Stimulated activated CD8-positive, alpha-beta memory T cell treated with anti-CD3 and anti-CD28 coated beads, Interleukin-2, amount 100 ng/mL, for 48 hours (primary cell): ENCODE data around the gene FBXW8.

Source experiments
- DNase-seq, 2 donors: peaks; one replicate each; pipeline ENCODE4 v3.0.0-alpha.2; 2020; ENCODE audit warnings: low read depth in 2 of 2

The FBXW8 gene

DNA sequence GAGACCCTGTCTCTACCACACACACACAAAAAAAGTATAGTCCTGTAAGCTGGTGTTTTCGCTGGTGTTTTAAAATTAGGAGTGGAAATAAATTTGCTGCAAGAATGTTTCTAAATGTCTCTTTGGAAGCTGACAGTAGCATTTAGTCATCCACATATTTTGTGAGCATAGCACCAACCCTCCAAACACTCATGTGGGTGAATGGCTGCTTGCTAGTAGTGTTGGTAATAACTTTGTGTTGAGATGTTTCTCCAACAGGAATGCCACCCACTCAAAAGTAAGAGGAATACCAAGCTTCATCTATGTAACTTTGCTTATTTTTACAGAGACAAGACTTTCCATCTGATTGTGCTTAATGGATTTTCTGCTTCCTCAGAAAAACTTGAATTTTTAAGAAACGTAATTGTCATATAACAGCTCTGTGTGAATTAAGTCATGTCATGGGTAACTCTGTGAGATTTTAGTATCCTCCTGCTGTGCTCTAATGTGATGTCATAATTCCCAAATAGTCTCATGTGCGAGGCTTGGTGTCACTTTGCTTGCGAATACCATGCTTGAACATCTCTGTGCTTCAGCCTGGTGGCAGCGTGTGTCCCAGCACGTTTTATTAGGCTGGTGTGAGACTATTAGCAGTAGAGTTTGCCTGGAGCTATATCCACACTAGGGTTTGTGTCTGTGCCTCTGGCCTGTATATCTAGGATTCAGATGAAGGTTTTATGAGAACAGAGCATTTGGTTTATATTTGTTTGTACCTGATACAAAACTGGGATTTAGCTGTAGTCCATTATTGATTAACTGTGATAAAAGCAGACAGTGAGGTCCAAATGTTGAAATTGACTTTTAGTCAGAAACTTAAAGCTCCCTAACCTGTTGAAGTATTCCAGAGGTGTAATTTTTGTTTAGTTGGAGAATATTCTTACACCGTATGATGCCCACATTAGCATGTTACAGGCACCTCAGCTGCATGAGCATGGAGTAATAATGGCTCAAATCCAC is 80.5 kb downstream of the FBXW8 start:
- DNase-seq = no peak

DNA sequence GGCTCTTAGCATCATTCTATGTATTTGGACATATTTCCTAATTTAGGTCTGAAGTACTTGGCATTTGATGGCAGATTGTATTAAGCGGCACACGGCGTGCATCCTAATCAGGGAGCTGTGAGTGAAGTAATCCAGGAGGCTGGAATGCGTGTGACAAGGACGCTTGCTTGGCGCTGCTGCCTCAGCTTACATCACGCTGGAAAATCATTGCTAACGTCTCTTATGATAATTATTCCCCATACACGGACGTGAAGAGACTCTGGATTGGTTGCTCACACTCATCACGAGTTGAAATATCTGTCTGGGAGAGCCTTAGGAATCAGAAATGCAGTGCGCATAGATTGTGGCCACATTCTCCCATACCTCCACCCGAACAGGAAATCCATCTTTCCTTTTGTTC is 85.3 kb downstream of the FBXW8 start:
- no peak for DNase-seq

DNA sequence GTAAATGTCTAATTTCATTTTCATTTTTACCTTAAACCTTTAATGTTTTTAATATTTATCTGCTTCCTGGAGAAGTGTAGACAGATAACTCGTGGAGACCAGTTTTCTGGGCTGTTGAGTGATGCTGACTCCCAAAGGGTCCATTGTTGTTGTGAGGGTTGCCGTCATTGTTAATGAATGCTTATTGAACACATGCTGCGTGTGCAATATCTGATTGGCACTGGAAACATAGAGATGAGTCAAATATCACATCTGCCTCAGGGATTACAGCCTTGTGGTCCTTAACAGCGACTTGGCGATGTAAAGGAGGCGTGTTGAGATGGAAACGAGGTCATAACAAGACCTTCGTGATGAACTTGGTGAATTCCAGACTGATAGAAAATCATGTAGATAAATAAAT is 85.9 kb downstream of the FBXW8 start:
- DNase-seq = no peak

DNA sequence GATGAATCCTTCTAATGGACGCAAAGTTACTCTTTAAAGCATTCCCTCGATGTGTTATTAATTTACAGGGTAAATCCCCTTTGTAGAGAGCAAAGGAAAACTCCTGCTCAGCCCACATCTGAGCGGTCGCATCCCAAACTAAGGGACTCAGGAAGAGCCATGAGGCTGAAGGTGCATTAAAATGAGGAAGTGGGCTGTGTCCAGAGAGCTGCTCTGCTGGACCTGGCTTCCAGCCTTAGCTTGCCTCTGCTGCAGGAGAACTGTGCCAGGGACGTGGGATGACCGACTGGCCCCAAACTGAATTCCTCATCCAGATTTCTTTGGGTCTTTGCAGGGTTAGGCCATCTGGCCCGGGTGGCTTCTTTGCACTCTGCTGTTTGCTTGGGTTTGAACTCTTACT is 88.3 kb downstream of the FBXW8 start:
- no peak for DNase-seq

DNA sequence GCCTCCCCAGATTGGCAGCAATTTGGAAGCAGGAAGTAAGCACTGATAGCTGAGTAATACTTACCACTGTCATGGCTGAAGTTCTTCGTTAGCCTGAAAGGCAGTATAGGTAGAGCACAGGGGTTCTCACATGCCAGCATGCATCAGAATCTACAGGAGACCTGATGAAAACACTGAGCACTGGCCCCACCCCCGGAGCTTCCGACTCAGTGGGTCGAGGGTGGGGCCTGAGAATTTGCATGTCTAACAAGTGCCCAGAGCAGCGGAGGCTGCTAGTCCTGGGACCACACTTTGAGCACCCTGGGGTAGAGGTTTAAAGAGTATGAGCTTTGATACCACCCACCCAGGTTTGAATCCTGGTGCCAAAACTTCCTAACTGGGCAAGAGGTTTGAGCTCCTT is 89.6 kb downstream of the FBXW8 start:
- no peak for DNase-seq

DNA sequence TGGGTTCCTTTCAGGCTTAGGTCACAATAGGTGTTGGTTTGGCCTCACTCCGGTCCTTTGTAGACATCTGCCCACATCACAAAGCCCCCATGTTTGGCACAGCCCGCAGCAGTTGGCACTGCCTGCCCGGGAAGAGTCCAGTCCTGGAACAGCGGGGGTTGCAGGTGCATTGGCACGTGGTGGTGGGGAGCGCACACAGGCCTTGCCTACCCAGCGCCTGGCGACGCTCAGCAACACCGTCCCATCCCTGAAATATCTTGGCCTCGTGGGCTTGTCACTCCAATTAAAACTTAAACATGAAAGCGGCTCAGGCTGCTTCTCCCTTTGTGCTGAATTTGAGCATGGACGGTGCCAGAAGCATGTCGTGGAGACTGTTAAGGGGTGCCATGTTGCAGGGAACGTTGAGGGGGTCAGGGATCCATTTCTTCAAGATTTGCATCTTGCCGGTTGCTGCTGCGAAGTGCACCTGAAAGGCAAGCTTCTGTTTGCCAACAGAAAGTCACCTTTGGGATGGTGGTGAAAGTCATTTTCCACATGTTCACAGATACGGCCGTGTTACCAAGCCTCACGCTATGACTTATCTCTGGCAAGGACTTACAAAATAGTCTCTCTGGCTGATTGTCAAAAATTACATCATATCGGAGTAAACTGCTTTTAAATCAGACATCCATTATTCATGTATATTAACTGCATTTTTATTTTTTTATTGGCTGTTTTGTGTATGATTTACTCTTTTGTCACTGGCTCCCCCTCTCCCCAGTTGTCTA is 91.5 kb downstream of the FBXW8 start:
- no peak for DNase-seq

DNA sequence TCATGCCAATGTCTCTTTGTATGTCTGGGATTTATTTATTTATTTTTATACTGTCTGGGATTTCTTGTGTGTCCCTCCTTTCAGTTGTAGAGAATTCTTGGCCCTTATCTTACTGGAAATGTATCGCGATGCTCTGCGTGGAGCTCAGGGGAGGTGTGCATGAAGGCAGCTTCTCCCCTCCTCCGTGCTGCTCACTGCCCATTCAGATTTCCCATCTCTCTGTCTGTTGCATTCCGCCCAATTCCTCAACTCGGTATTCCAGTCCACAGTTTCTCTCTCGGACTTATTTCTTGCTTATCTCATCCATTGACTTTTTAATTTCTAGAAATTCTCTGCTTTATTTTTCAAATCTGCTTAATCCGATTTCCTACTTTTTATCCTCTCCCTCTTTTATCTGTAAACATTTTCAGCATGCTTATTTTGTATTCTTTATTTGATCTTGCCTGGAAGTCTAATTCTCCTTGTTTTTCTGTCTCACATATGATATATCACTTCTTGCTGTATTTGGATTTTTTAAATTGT is 93.2 kb downstream of the FBXW8 start:
- DNase-seq = no peak

DNA sequence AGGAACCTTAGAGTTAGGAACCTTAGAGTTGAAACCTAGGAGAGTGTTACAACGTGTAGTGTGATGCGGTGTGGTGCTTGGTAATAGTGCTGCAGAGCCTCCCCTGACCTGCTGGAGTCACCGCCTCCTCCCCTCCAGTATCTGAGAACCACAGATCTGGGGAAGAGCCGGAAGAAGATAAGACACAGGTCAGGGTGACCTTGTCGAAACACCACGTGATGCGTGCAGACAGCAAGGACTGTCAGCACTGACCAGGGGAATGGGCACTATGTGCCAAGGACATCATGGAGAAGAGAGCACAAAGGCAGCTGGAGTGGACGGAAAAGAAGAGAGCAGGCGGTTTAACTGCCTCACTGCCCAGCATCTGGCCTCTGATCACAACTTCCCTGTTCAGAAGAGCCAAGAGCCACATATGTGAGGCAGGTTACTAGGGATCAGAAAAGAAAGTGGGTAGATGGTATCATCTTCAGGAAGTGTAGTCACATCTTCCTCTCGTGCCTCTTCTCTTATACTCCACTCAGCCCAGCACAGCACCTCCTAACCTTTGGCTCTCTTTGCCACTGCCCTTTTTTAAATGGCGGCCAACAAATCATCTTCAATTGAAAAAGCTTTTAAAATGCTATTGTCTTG is 94.8 kb downstream of the FBXW8 start:
- DNase-seq = no peak

DNA sequence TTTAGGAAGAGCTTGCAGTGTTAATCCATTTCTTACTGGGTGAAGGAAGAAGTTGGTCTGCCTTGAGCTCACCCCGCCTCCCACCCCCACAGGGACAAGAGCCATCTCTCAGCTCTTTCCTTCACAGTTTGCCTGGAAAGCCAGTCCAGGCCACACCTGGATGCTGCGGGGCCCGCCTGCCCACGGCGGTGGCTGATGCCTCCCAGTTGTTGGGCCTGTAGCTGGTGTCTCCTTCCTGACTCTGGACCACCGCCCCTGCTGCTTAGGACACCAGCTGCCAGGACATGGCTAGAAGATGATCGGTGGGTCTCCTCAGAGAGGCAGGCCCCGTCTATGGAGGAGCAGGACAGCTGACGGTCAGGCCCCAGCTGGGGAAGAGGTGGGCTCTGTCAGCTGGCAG is 95.6 kb downstream of the FBXW8 start:
- no peak for DNase-seq

DNA sequence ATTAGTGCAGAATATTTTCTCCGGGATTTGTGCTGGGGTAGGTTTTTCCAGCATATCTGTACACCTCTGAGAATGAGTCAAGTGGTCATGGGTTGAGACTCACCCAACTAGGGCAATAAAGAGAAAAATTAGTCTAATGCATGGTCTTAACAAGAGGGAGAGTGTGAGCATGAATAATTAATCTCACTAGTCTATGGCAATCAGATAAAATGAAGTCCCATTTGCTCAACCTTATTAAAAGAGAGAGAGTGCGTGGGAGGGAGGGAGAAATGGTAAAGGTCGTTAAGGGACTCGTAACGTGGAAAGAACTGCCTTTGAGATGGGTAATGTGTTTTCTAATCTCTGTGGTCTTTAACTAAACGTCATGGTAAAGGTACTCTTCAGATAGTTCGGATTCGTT is 96.8 kb downstream of the FBXW8 start:
- DNase-seq = no peak

DNA sequence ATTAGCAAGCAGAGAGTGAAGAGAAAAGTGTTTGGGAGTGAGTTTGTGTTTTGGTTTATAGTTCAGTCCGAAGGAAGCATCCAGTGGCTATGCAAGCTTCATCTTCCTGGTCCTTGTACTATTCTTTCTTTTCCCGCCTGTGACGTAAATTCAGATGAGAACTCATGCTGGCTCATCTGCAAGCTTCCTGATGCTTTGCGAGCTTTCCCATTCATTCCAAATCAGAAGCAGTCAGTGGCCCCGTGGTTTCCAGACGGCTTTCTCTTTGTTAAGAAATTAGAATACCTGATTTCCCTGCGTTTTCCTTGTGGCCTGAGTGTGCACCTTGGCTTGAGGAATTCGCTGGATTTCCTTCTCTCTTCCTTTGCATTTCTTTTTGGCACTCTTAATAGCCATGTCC is 99.0 kb downstream of the FBXW8 start:
- DNase-seq = no peak

DNA sequence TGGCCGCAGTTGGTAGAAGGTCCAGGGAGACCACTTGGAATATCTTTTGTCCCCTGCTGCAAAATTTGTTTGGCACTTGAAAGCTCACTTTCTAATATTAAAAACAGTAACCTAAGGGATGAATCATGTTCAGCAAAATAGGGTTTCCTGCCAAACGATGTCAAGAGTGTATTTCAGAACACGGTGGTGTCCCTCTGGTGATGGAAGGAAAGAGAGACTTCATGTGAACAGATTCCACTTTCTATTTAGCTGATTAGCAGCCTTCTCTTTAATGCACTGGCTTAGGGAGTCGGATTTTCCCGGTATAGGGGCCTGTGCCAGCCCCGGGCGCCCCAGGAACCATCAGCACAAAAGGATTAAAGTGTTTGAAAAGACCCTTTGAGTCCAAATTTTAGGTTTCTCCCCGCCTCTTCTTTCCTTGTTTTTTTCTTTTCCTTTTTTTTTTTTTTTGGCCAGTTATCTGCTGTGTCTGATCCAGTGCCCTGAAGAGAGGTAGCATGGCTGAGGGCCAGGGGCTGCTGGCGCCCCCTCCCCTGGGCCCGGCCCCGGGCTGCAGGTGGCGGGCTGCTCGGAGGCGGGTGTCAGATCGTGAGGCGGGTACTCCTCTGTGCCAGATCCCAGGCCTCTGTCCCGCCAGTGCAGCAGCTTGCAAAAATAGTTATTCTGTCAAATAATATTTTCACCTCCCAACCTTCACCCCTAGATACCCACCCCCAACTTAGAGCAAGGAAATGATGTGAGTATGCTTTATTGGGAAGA is 100.1 kb downstream of the FBXW8 start:
- DNase-seq = no peak

DNA sequence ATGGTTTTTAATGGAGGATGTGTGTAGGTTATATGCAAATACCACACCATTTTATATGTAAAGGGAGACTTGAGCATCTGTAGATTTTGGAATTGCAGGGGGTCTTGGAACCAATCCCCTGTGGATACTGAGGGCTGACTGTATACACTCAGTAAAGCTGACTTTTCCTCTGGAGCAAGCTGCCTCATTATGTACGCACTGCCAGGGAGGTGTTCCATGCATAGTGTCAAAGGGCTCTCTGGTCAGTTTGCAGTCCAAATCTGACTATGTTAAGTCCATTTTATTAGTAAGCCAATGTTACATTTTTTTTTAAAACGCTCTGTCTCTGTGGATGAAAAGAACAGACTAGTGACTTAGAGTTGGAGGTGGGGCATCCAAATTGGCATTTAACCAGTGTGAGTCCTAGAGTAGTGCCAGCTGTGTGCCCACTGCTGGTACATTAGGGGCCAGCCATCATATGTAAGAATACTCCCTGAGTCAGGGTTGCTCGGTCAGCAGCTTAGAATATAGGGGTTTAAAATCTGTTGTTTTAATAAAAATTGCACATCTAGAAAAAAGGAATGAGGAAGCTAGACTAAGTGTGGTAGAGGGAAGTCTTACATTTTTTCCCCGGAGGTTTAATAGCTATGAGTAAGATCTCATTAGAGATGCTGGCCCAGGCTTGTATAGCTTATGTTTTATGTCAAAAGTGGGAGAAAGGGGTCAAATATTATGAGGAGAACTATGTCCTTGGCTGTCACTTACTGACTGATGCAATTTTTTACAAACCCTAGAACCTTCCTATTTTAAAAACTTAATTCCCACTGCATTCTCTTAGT is 101.4 kb downstream of the FBXW8 start:
- DNase-seq = no peak

DNA sequence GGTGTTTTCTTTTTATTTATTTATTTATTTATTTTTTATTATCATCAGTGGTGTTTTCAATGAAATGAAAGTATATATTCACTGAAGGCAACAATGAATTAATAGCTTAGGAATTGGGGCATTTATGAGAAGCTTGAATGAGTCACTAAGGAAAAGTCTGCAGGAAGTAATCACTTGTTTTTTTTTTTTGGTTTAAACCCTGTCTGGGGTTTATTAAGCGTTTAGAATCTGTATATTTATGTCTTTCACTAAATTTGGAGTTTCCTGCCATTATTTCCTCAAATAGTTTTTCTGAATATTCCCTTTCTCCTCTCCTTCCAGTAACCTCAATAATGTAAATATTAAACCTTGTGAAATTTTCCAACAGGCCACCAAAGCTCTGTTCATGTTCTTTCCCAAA is 103.0 kb downstream of the FBXW8 start:
- no peak for DNase-seq

DNA sequence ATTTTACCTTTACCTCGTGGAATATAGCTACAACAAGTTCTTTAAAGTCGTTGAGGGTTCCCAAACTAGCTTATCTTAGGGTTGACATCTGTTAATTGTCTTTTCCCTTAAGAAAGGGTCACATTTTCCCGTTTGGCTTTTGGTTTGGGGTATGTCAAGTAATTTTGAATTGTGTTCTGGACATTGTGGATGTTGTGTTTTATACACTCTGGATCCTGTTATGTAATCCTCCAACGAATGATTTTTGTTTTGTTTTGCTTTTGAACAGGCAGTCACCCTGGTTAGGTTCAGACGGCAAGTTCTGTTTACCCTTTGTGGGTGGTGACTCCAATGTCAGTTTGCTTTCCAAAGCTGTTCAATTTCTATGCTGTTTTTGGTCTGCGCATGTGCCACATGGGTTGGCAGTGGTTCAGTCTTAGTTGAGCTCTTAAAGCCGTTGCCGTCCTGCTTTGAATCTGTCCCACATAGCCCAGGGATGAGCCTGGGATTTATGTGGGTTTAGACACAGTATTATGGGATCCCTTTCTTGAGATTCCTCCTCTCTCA is 103.7 kb downstream of the FBXW8 start:
- DNase-seq = no peak

DNA sequence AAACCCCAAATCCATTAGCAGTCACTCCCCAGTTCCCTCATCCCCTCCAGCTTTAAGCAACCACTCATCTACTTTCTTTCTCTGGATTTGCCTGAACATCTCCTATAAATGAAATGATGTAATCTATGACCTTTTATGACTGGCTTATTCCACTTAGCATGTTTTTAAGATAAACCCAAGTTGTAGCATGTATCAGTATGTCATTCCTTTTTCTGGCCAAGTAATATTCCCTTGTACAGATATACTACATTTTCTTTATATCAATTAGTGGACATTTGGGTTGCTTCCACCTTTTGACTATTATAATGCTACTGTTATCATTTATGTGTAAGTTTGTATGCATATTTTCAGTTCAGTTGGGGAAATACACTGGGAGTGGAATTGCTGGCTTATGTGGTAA is 105.1 kb downstream of the FBXW8 start:
- DNase-seq = no peak

DNA sequence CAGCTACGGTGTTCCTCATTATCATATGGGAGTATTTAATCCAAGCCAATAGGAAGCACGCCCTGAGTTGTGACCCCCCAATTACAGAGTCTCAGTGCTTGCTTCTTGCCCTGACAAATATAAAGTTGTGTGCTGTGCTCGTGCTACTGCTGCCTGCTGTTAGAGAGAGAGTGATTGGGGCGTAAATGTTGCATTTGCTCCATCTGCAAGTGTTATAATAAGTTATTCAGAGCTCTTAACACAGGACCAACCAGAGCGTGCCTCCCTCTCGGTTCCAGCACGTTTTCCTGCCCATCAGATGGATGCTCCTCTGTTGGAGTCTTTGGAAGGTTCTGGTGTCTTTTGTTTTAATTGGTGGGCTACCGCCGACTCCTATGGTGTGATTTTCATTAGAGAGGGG is 107.1 kb downstream of the FBXW8 start:
- DNase-seq = no peak

DNA sequence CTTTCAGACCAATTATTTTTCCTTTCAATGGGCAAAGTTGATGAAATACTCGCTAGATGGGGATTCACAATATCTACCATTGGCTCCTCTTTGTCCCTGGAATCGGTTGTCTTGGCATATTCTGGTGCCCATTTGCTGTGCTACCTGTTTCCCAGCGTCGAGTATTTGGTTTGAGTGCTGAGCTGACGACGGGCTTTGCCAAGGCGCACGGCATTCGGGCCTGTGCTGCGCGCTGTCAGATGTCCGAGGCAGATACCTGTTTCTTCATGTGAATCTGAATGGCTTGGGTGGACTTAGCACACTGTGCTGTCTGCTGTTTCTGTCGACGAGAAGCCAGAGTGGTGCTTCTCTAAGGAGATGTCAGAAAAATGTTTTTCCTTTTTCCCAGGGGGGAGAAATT is 107.5 kb downstream of the FBXW8 start:
- DNase-seq = no peak

DNA sequence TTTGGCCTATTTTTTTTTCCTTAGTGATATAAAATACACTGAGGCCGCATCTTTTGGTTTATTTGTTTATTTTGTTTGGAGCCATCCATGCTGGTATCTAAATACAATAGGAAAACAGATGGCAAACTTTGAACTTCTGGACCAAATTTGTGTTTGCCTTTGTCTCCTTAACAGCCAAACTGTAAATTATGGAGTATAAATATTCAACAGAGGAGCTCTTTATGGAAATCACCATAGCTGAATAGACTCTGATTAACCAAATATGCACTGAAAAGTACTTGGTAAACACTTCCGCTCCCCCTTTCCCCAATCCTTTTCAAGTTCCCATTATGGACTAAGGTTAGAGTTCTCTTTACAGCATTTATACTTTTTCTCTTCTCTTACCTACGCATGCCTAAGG is 107.9 kb downstream of the FBXW8 start:
- DNase-seq = no peak

DNA sequence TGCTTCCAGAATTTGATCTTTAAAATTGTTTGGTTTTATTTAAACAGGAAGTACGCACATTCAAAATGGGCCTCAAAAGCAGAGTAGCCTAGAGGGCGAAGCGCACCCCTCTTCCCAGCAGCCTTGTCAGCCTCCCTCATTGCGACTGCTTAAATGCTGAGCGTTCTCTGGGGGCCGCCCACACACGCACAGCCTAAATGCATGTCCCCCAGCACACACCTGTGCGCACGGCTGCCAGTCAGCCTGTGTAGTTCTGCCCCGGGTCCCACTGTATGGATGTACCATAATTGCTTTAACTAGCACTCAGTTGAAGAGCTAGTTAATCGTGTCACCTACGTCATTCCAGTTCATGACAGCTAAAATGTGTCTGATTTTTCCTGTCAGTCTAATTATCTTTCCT is 109.1 kb downstream of the FBXW8 start:
- DNase-seq = no peak
